ENCODE data around the gene SLC44A3. TPM values are rescaled to one million over a fixed set of nuclear protein-coding genes. Genes with fewer than 3 reads are reported as not detected.

SLC44A3 gene
- total and polyA plus RNA-seq, 2 of the 13 experiments (the other 11 are each of a cell fraction or from before 2014, with no cell fraction given) = 6.8 to 14.1 TPM

- Histone ChIP-seq H3K27me3 (ENCODE audit: control insufficient read depth in 1 of 2, insufficient read depth in 2 of 2, low read length in 2 of 2) (no peaks in the 10 kb centered on the region), H3K4me2 (ENCODE audit: low read depth, low read length) (peak overlapping the region; percentile 78), H3K4me1 (ENCODE audit: insufficient read depth, low read length) (peaks cover 95% of the 10 kb centered on the region), H3K79me2 (ENCODE audit: insufficient read depth, low read length) (no peaks in the 10 kb centered on the region), H3K36me3 (replicated peaks in 1 of 2; ENCODE audit: control insufficient read depth in 1 of 2, insufficient read depth in 2 of 2, low read length in 2 of 2) (no peaks in the 10 kb centered on the region), H3K9ac (ENCODE audit: insufficient read depth, low read depth, low read length) (peak overlapping the region; percentile 54), H3K9me3 (ENCODE audit: low read length) (no peaks in the 10 kb centered on the region), H4K20me1 (ENCODE audit: insufficient read depth, low read length) (no peaks in the 10 kb centered on the region), H3K27ac (ENCODE audit: extremely low read length, insufficient read depth, low read length) (peak overlapping the region; percentile 70), H2AFZ (ENCODE audit: low read length) (no peak overlapping the region), H3K4me3 (replicated peaks in 1 of 3; ENCODE audit: insufficient read depth in 1 of 3, low read depth in 2 of 3, low read length in 3 of 3) (peak overlapping the region in 1 of 3 experiments; percentile 45; a peak in 2 of 6 replicates)
- in situ Hi-C loops (cut with HindIII; ENCODE audit: extremely low pct_ligation_motif_present, low pct_unique_long_range_greater_than_20kb) = loop anchor here (5.0 to 10.0 kb wide), 3 partner anchors 91 to 318 kb away; no protein-coding TSS in a partner anchor
- CTCF ChIA-PET (ENCODE audit: low intra/inter-chr PET ratio, low total read pairs) = interaction anchor here (2.3 kb wide), 1 partner anchor 105 kb away, joined by 5 read pairs; no protein-coding TSS in a partner anchor
- ATAC-seq (no peak), DNase-seq (ENCODE audit: low spot score) (no peak), FAIRE-seq (no peak)
- 0 out of 2 replicates have a peak, but pooled peaks have one; percentile 7 for TF ChIP-seq ZNF503 (CRISPR knock-in tag; IDR thresholded peaks at IDR 0.05)
- no peak for TF ChIP-seq PHF5A (CRISPR knock-in tag; IDR thresholded peaks at IDR 0.05; ENCODE audit: low read depth, unreplicated experiment)
- POLR2A ChIA-PET = interaction anchor here (0.8 to 1.7 kb wide), 4 partner anchors 19 to 276 kb away, joined by 3 to 6 read pairs (median 4); no protein-coding TSS in a partner anchor
- BruUV-seq (replicated peaks) = no TSS peak
- 59% methylated on average over 3 of the region's 3 CpGs for WGBS (ENCODE audit: low lambda C conversion rate)
- intact Hi-C loops (cut with micrococcal nuclease; ENCODE audit: unreplicated experiment) = loop anchor here (2.0 to 5.0 kb wide), 3 partner anchors 46 to 196 kb away; no protein-coding TSS in a partner anchor
Observed at GRCh38 chr1:94803106-94803505, 17.1 kb upstream of the SLC44A3 start.

Data from HepG2 (cell line).